GM19438 (cell line): ENCODE results near the gene MC3R.
"Not testable (repeated sequence)": the region's sequence is repeated elsewhere in the genome, so short reads cannot be mapped to it uniquely, and the experiment has no call there.

Experiments used
- ATAC-seq: cut with Tn5 transposase; IDR thresholded peaks from one replicate; pipeline ENCODE4 v1.9.1; 2021; ENCODE audit warnings: low read depth; ENCODE audit not compliant: unreplicated experiment

Gene MC3R

DNA sequence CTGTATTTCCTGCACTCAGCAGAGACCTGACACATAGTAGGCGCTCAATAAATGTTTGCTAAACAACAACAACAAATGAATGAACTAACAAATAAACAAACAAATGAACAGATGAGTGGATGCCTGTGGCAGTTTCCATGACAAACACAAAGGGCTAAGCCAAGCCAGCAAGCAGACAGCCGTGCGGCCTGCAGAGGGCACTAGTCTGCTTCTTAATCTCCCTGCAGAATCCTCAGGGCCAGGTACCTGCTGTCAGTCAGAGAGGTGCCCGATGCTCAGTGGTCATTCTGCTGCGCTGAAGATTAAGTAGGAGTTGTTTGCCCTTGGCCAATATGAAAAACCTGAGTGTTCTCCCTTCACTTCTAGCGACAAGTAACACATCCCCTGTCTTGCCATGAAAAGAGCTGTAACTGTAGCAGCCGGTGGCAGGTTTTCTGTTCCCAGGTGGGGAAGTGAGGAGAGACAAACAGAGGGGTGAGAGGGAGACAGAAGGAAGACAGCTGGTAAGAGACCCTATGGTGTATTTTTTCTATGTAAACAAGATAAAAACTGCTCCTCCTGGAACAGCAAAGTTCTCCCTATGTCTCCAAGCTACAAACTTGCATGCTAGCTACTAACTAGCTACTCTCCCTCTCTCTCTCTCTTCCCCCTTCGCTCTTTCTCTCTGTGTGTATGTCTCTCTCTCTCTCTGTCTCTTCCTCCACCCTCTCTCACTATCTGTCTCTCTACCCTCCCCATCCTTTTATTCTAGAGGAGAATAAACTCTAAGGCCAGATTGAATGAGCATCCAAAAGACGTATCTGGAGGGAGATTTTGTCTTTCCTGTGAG lies at the start of gene MC3R:
Gene MC3R, plus strand, starts transcription at position 779 of the 829 bp plus-strand sequence. CDS start 112 bp downstream, outside the sequence.
- no peak for ATAC-seq

DNA sequence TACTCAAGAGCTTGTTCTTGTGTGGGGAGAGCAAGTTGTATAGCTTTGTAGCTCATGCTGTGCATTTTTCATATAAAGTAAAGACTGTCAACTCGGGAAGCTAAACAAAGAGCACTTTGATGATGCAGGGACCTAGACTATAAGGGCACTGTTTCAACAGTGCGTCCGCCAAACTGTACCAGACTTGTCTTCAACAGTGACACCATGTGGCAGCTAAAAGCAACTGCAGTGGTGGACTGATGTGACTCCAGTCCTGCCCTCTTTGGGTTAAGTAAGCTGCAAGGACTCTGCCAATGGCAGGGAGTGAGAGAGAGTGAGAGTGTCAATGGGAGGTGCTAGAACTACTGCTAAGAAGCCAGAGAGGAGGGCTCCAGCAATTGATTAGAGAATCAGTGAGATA lies 48.1 kb upstream of the MC3R start:
- no peak for ATAC-seq

DNA sequence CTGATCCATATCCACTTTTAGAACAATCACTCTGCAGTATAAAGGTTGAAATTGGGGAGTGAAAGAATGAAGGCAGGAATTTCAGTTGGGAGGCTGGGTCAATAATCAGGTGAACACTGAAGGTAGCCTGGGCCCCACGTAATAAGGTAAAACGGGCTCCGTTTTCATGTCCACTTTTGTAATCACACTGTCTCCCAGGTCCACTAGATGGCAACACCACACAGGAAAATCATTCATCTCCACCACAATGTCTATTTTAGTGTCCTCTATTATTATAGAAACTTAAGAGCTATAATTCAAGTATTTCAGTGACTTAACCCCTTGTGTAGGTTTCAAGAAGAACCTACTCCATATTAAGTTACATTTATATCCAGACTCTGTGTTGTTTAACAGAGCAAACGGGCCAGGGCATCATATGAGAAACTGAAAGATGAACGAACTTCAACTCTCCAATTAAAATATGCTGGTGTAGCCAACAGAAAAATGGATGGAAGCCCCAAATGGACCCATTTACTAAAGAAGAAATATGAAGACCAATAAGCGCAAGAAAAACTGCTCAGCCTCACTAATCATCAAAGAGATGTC lies 45.9 kb upstream of the MC3R start:
- no peak for ATAC-seq

DNA sequence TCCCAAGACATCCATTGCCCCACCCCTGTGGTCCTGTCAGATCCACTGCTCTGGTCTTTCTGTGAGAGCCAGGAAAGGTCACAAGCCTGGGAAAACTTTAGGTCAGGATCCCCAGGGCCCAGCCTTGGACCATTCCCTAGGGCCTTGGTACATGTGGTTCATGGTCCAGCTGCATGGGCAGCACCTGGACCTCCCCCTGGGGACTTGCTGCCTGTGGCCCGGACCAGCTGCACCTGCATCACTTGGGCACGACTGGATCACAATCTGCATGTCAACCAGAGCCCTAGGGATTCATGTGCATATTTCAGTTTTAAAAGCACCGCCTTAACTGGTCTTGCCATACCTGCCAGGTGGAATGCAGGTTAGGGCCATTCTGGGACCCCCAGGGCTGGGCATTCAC lies 44.3 kb upstream of the MC3R start:
- ATAC-seq, result no peak

DNA sequence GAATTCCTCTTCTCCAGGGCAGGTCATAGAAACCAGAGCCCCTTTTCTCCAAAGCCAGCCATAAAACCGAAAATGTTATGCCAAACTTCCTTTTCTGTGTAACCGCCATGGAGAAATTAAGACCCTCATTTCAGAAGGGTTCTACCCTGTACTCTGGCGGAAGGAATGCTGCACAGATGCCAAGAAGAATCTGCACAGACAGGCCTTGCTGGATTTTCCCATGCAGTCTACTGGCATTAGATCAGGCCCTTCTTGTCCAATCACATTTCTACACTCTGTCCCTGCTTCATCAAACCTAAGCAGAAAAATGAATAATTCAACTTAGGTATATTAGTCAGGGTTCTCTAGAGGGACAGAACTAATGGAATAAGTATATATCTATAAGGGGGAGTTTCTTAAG lies 43.2 kb upstream of the MC3R start:
- ATAC-seq, result no peak

DNA sequence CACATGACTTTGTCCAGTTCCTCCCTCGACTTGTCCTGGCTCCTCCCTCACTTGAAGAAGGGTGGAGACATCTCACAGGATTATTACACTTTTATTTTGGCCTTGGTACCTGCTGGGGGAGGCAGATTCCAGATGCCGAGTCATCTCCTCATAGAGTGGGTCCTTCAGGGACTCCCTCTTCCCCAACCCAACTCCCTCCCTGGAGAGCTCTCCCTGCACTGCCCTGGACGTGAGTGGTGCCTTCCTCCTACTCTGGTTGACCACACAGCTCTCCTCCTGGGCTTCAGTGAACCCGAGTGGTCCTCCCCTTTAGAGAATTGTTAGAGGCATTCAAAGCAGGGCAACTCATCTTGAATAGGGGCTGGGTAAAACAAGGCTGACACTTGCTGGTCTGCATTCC lies 40.9 kb upstream of the MC3R start:
- ATAC-seq, result no peak

DNA sequence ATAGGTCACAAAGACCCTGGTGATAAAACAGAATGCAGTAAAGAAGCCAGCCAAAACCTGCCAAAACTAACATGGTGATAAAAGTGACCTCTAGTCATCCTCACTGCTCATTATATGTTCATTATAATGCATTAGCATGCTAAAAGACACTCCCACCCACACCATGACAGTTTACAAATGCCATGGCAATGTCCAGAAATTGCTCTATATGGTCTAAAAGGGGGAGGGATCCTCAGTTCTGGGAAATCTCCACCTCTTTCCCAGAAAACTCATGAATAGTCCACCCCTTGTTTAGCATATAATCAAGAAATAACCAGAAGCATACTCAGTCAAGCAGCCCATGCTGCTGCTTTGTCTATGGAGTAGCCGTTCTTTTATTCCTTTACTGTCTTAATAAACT lies 40.4 kb upstream of the MC3R start:
- no peak for ATAC-seq

DNA sequence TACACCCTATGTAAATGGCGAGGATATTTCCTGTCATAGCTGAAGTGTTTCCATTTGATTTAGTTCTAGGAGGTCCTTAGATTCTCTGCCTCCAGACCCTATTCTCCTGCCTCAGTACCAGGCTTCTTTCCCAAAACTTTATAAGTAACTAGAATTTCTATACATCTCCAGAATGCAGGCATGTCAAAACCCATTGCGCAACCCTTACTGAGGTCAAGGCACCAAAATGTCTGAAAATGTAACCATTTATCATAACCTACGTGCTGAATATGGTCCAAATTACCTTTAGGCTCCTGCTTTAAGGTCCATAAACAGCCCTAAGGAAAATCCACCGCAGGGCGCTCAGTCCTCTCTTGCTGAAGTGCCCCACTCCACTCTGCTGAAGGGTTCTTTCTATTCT lies 37.5 kb upstream of the MC3R start:
- ATAC-seq, result no peak

DNA sequence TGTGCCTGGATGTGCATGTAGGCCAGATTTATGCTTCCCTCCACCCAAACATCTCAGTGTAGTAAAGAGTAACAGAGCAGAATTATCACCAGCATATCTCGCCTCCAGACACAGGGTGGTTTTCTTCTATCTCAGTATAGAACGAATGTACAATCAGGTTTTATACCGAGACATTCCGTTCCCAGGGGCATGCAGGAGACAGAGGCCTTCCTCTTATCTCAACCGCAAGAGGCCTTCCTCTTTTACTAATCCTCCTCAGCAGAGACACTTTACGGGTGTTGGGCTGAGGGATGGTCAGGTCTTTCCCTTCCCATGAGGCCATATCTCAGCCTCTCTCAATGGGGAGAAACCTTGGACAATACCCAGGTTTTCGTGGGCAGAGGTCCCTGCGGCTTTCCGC lies 36.4 kb upstream of the MC3R start:
- ATAC-seq, result no peak

DNA sequence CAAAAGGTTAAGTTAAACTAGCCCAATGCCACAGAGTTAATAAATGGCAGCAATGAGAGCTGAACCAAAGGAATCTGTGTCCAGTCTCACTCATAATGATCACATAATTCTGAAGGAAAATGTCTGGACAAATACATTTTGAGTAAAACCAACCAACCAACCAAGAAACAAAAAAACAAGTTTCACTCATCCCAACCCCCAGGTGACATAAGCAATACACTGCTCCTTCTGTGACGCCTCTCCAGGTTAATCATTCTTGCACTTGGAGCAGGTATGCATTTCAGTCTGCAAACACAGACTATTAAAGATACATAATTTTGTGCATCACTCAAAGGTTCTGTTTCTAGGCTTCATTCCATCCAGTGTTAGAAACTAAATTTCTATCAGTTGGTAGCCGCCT lies 35.2 kb upstream of the MC3R start:
- ATAC-seq, result no peak

DNA sequence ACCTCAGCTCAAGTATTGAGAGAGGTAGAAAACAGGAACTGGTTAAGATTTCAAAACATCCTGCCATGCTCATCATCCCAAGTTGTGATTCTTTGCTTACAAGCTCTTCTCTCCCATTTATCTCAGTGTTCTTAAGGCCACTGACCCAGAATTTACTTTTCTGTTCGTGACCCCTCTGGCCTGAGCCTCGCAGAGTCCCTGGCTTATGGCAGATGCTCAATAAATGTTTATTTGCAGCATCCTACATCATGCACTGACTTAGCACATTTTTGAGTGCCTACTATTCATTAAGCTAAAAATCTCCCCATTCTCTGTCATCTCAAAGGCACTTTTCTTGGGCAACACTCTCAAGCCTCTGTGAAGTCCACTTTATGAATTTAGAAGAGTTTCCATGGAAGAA lies 33.4 kb upstream of the MC3R start:
- ATAC-seq, result no peak

DNA sequence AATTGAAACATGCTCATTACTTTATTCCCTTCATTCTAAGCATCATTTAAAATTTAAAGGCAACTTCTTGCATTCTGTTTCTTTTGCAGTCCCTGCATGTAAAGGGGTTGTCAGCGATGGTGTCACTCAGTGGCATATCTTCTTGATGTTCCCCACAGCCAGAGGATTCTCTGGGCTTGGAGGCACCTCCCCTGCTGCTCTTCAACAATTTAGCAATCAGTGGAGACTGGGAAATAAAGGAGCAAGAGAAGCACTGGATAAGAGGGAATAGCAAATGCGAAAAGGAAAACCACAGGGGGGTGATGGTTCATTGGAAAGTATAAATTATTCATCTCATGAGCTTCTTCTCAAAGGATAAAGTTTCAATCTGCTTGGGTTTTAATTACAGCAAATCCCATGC lies 30.7 kb upstream of the MC3R start:
- ATAC-seq, result no peak

DNA sequence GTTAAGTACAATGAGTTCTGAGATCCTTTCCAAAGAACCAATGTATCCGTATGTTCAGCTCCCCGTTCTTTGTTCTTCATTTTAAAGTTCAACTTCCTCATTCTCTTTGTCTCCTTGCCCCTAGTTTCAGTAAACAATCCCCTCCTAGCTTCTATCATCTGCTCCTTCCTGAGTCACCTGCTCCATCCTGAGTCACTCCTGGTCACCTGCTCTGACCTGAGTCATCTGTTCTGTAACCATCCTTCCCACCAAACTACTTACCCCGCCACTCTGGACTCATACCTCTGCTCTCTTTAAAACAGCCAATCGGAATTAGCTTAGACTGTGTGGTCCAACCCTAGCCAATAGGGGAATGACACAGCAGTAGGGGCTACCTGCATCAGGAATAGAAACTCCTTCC lies 27.3 kb upstream of the MC3R start:
- not testable (repeated sequence) for ATAC-seq

DNA sequence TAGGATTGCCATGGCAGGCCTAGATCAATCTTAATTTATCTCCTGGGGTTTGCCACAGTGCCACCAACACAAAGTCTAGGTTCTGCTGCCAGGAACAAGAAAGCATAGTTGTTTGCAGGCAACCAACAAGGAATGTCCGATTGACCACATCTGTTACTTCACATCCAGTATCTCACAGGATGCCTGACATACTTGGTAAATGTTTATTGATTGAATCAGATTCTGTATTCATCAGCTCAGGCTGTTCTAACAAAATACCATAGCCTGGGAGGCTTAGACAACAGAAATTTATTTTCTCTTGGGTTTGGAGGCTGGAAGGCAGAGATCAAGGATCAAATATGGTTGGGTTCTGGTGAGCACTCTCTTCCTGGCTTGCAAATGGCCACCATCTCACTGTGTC lies 26.3 kb upstream of the MC3R start:
- ATAC-seq, result no peak

DNA sequence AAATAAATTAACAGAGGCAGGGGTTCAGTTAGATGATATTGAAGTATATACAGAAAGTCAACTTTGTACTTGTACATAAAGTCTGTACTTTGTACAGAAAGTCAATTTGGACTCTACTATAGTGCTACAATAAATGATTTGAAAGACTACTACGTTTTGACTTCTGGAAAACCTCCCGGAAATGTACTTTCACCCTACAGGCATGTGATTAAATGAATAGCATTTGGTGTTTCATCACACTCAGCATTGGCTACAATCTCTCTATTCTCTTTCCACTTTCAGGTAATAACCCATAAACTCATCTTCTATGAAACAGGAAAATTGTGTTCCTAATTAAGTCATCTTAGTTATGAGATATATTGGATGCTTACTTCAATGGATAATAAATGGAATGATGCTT lies 25.6 kb upstream of the MC3R start:
- ATAC-seq, result no peak

DNA sequence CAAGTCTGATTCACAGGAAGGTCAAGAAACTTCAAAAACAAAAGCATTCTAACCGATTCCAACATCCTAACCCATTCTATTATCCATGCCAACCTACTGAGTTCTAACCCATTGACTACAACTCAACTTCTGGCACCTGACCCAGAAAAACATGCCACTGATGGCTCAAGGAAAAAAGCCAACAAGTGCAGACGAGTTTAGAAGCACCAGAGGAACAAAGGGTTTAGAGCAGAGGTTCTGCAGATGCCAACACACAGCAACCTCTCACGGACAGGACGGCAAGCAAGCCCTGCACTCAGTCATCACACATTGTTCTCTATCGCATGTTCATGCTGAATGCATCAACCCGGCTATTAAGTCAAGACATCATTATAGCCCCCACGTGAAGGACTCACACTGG lies 25.2 kb upstream of the MC3R start:
- ATAC-seq, result no peak

DNA sequence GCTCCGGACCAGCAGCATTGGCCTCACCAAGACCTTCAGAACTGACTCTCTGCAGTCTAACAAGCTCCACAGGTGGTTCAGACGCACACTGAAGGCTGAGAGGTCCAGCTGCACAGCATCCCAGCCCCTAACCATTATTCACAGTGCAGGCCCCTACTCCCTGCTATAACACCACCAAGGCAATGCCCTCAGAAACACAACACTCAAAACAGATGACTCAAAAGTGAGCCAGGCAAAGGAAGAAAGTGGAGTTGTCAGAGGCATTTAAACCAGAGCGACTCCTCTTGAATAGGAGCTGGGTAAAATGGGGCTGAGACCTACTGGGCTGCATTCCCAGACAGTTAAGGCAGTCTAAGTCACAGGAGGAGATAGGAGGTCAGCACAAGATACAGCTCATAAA lies 20.5 kb upstream of the MC3R start:
- ATAC-seq, result no peak

DNA sequence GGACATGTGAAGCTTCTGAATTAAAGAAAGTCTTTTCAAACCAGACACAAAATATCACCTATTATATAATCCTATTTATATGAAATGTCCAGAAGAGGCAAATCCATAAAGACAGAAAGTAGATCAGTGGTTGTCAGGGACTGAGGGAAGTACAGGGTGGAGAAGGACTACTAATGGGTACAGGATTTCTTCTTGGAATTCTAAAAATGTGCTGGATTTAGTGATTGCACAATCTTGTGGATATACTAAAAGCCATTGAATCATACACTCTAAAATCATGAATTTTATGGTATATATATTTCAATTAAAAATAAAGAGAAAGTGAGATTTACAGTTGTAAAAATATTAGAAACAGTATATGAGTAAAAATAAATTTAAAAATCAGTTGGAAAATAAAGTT lies 18.7 kb upstream of the MC3R start:
- ATAC-seq, result no peak

DNA sequence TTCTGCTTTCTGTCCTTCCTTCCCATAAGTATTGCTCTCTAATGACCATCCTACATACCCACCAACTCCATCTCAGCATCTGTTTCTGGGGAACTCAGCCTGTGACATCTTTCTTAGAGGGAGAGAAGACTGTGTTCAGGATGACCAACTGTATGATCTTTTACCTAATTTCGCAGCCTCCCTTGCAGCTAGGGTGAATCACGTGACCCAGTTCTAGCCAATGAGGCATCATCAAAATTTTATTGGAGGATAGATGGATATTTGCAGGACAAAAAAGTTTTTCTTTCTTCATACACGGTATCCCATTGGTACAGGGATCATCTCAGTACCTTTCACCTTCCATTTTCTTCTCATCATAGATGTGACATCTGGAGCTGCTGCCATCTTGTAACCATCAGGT lies 14.4 kb upstream of the MC3R start:
- no peak for ATAC-seq

DNA sequence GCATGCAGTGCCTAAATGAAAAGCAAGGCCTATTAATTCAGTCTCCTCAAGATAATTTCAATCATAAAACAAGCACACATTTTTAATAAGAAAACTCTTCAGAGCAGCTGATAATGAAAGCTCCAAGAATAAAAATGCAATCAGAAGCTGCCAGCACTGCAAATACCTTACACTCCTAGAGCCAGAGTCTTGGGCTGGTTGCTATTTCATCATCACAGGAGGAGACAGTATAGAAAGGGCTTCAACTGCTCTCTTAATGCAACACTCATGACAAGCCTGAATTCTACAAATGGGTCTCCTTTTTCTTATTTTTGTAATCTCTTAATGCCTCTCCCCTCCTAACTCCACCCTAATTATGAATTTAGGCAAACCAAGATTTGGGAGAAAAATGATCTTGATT lies 11.2 kb upstream of the MC3R start:
- no peak for ATAC-seq

DNA sequence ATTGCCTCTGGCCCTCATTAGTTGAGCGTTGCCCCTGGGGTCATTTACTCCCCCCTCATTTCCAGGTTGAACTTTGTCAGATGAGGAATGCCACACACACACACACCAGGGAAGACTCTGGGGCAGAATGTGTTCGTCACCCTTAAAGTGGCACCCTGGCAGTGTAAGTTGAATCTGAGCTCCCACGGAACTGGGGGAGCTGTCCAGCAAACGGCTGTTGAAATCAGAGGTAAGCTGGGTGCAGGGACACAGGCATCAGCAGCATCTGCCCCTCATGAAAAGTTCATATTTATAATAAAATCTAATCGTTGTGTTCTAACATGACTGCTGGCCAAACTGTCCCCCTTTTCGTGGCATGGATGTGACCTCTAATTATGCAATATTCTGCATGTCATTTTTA lies 4.3 kb upstream of the MC3R start:
- no peak for ATAC-seq

DNA sequence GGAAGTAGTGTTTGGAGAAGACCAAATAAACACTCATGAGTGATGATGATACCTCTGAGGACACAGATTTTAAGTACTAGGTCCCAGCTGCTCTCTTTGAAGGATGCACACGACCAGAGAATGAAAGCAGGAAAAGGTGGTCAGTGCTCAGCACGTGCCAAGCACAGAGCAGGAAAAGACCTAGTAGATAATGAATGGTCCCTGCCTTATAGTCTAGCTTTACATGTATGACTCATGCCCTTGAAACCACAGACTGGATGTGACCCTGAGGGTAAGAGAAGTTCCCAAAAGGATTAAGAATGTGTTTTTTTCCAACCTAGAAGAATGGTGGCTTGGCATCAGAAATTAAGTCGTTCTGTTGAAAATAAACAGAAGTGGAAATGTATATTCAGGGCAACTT lies 2.8 kb upstream of the MC3R start:
- no peak for ATAC-seq
